Activated T-helper 1 cell treated with Interleukin-2 at 50 U/mL for 16 hours (primary cell): ENCODE measurements around the gene C2CD4C.
"Not testable (repeated sequence)": the region's sequence is repeated elsewhere in the genome, so short reads cannot be mapped to it uniquely, and the experiment has no call there.

Source experiments
- DNase-seq: peaks from one replicate; pipeline ENCODE4 v3.0.0-alpha.2; 2020; ENCODE audit warnings: low read depth

C2CD4C gene

DNA sequence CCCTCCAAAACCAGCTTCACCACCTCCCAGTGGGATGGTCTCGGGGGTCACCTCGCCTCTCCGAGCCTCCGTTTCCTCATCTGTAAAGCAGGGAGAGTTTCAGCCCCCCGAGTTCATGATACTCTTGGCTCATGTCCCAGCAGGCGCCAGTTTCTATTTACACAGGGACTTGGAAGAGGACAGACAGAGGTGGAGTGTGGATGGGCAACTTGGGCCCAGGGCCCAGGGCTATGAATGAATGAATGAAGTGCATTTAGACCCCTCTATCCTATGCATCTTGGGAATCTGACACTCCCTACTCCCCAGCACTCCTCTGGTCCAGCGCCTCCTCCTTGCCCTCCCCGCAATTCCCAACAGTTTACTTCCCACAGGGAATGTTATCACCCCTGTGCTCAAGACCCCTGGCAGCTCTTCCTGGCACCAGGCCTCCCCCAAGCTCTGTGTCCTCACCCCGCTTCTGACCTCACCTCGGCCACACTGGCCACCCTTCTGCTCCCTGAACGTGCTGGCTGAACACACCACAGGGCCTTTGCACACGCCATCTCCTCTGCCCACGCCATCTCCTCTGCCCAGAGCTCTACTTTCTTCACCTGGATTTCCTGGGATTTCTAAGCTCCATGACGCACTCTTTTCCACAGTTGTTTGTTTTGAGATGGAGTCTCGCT is 4.9 kb upstream of the C2CD4C start:
- no peak for DNase-seq

DNA sequence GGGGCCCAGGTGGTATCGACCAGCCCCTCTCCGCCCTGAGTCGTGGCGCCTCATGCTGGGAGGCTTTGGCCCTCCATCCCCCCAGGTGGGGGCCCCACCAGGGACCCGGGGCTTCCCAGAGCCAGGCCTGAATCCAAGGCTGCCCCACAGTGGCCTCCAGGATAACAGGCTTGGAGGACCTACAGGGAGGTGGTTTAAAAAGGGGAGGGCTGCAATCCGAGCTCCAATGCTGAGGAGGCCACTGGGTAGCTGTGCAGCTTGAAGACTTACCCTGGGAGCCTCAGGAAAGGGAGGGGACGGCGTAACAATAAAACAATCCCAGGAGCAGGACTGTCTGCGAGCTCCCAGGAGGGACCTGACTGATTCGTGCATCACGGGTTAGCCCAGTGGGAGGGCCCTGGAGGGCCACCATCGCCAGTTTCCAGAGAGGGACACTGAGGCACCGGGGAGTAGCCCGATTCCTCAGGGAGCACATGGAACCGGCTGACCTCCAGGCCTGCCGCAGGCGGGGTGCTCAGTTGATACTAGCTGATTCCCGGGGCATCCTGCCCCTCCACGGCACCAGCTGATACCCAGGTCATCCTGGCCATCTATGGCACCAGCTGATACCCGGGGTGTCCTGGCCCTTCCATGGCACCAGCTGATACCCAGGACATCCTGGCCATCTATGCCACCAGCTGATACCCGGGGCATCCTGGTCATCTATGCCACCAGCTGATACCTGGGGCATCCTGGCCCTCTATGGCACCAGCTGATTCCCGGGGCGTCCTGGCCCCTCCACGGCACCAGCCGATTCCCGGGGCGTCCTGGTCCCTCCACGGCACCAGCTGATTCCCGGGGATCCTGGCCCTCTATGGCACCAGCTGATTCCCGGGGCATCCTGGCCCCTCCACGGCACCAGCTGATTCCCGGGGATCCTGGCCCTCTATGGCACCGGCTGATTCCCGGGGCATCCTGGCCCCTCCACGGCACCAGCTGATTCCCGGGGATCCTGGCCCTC is 3.7 kb upstream of the C2CD4C start:
- DNase-seq: no peak

GRCh38 chr19:411723-412355 is 2.9 kb upstream of the C2CD4C start:
- no peak for DNase-seq

DNA sequence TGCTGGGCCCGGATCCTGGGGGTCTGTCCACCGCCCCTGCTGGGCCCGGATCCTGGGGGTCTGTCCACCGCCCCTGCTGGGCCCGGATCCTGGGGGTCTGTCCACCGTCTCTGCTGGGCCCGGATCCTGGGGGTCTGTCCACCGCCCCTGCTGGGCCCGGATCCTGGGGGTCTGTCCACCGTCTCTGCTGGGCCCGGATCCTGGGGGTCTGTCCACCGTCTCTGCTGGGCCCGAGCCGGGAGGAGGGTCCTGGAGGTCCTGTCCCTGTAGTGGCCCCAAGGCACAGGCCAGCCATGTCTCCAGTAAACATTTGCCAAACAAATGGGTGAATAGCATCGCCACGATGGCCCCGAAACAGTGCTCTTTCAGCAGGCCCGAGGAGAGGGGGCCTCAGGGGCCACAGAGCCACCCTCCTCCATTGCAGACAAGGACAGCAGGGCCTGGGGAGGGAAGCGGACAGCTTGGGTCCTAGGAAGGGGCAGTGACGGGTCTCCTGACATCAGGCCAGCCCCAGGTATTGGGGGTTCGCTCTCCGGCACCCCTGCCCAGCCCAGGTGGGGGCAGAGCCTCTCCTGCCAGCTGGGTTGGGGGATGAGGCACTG is 2.3 kb upstream of the C2CD4C start:
- not testable (repeated sequence) for DNase-seq

DNA sequence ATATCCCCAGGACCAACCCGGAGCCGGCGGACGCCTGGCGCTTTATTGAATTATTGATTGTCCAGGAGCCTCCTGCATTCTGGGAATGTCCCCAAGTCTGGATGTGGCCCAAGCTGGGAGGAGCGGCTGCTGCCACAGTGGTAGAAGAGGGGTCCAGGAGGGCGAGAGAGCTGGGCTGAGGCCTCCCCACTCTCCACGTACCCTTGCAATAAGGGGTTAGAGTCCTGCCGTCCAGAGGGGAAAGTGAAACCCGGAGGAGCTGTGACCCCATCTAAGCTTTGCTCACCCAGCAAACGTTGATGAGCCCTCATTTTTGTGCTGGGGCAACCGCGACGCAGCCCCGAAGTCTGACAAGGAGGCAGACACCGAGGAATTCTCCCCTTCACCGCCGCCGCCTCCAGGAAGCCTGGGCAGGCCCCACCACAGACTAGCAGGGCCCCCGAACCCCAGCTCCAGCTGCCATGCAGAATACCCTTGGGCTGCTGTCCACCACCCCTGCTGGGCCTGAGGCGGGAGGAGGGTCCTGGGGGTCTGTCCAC is 1.4 kb upstream of the C2CD4C start:
- DNase-seq: no peak

- no peak for DNase-seq
Measured at GRCh38 chr19:409516-410242, 732 bp upstream of the C2CD4C start.

DNA sequence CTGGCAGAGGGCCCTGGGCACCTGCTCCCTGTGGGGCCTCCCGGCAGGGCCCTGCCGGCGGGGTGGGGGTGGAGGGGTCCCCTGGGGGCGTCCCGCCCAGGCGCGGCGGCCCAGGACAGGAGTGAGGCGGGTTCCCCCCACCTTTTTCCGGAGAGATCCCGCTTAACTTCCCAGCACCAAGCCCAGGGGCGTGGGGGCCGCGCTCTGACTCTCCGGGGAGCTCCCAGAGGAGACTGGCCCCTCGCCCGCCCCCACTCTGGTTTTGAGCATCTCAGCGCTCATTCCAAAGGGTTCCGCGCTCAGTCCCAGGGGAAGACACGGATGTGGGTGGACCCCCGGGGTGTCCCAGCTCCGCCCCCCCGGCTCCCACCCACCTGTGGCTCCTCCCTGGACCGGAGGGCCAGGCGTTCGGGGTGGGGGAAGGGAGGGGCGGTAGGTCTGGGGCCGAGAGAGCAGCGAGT is 476 bp downstream of the C2CD4C start:
- no peak for DNase-seq

DNA sequence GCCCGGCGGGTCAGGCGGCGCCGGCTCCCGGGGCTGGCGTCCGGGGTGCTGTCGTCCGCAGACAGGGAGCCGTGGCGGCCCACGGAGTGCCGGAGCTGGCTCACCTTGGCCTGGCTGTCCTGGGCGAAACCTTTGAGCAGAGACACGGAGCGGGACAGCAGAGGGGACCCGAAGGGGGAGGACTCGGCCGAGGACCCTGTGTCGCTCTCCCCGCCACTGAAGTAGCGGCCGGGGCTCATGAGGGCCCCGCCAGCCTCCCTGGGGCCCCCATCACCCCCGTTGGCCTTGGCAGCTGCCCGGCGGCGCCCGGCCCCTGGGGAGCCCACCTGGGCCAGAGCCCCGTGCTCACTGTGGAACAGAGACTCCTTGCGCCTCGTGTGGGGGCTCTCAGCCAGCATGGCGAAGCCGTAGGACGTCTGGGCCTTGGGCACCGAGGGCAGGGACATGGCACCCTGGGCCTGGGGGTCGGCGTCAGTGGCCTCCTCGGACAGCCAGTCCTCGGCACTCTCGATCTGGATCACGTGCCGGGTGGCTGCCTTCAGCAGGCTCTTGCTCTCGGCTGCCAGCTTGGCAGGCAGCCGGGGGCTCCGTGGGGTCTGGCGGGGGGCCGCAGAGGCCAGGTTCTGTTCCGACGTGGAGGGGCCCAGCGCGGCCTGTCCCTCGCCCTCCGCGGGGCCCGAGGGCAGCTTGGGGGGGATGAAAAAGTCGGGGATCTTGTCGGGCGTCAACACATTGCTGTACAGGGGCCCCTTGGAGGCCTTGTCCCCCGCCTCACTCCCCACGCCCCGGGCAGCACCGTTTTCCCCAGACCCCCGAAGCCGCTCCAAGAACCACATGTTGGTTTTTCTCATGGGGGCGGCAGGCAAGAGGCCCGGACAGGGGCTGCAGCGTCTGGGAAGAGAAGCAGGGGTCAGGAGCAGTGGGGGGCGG is 1.2 kb downstream of the C2CD4C start:
- DNase-seq: no peak

GRCh38 chr19:406971-407510 is 1.9 kb downstream of the C2CD4C start:
- no peak for DNase-seq

DNA sequence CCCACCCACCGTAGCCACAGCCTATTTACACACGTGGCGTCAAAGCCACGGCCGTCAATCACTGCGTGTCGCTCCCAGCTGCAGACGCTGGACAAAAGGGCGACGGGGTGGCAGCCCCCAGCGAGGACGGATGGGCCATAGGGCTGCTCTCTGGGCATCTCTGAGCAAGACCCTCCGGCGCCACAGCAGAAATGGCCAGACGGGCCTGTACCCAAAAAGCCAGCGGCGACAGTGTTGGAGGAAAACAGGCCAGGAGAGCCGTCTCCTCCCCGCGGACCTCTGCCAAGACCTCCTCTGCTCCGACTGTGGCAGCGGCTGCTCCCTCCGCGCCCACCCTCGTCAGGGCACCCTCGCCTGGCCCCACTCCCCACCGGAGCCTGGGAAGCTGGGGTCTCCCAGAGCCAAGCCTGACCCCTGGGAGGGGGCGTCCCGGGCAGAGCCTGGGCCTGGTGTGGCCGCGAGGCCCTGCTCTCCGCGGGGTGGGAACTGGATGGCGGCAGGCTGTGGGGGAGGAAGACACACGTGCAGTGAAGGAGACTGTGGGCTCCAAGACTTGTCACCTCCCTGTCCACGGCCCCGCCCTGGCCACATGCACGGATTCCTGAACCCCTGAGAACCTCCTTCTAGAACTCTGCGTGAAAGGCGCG is 2.7 kb downstream of the C2CD4C start:
- no peak for DNase-seq

GRCh38 chr19:405121-405965 is 3.6 kb downstream of the C2CD4C start:
- no peak for DNase-seq

- DNase-seq: no peak
Measured at GRCh38 chr19:403221-404027, 5.5 kb downstream of the C2CD4C start.

- DNase-seq: no peak
Measured at GRCh38 chr19:402786-403185, 6.2 kb downstream of the C2CD4C start.

DNA sequence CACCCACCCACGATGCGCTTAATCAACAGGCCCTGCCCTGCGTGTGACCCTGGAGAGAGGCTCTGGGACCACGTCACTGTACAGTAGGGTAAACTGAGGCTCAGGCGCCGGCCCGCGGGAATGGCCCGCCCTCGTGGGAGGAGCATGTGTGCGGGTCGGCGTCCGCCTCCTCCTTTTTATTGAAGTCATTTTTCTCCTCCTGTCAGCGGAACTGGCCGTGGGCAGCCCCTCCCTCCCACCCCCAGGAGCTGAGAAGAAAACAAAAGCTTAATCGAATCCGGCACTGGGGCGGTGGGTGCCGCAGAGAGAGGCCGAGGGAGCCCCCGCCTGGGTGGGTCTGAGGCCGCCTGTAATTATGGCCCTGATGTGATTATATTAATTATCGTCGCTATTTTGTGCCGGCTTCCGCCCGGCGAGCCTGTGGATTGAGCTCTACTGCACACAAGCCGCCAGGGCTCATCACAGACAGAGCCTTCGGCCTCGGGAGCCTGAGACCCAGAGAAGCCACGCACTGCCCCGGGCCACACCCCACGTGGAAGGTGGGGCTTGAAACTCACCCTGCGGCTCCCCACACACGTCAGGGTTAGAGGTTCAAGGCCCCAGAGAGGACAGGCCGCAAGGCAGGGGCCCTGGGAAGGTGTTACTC is 7.0 kb downstream of the C2CD4C start:
- no peak for DNase-seq

DNA sequence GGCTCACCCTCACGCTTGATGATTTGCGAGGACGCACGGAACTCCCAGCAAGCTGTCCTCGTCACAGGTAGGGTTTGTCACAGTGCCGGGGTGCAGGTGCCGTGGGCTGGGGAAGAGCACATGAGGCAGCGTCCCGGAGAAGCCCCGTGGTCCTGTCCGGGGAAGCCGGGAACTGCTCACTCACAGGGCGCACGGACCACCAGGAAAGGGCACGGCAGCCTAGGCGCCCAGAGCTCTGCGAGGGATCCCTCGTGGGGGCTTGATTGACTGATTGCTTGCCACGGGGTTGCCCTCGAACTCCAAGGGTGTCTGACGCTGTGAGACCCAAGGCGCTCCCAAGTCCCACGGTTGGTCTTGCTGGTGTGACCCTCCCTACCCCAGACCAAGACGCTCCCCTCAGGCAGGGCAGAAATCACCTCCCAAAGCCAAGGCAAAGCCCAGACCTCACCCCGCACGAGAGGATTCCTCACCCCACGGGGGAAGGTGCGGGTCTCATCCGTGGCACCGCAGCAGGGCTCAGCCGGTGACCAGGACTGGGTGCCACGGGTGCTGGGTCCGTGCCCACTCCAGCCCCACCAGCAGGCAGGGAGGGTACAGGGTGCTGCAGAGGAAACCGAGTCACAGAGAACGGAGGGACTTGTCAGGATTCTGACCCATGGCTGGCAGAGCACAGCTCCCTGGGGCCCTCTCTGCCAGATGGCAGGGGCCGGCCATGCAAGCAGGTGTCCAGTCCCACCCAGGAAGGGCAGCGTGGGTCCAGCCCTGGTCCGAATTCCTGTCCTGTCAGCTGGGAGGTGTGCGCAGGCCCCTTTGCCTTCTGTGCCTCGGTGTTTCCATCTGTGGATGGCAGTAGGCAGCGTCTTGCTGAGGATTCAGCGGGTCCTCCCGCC is 7.7 kb downstream of the C2CD4C start:
- DNase-seq: no peak

- DNase-seq: no peak
Measured at GRCh38 chr19:399370-399769, 9.6 kb downstream of the C2CD4C start.
